Hepatocyte (in vitro differentiated cells): ENCODE measurements around the gene ELL2. TPM values are rescaled to one million over a fixed set of nuclear protein-coding genes. Genes with fewer than 3 reads are reported as not detected.

ENCODE experiments used
- DNase-seq: peaks from one replicate; pipeline ENCODE4 v3.0.0-alpha.2; 2016; ENCODE audit warnings: low spot score
- H2AFZ ChIP-seq: fragments of 200-600 bp; sonication (generic); 2 replicates; pipeline ENCODE4 v1.6.0; 2016; ENCODE audit warnings: antibody characterized with exemption, mild to moderate bottlenecking
- H3K27ac ChIP-seq: fragments of 200-600 bp; sonication (generic); 2 replicates; pipeline ENCODE4 v1.5.1; 2016; ENCODE audit warnings: mild to moderate bottlenecking
- H3K27me3 ChIP-seq: fragments of 200-600 bp; sonication (generic); 2 replicates; pipeline ENCODE4 v1.6.1; 2016
- H3K36me3 ChIP-seq: fragments of 200-600 bp; sonication (generic); replicated peaks from 2 replicates; pipeline ENCODE4 v1.5.1; 2016; ENCODE audit warnings: low read depth; ENCODE audit not compliant: insufficient read depth
- H3K4me1 ChIP-seq: fragments of 200-600 bp; sonication (generic); 2 replicates; pipeline ENCODE4 v1.5.1; 2016; ENCODE audit warnings: mild to moderate bottlenecking, moderate library complexity; ENCODE audit not compliant: insufficient read depth
- H3K4me2 ChIP-seq: fragments of 200-600 bp; sonication (generic); 2 replicates; pipeline ENCODE4 v1.6.0; 2016
- H3K4me3 ChIP-seq: fragments of 200-600 bp; sonication (generic); 2 replicates; pipeline ENCODE4 v1.5.1; 2016; ENCODE audit warnings: mild to moderate bottlenecking
- H3K79me2 ChIP-seq: fragments of 200-600 bp; sonication (generic); 2 replicates; pipeline ENCODE4 v1.6.0; 2017; ENCODE audit warnings: mild to moderate bottlenecking
- H3K9me2 ChIP-seq: fragments of 200-600 bp; sonication (generic); replicated peaks from 2 replicates; pipeline ENCODE4 v1.6.0; 2017; ENCODE audit warnings: mild to moderate bottlenecking; ENCODE audit not compliant: insufficient read depth
- H3K9me3 ChIP-seq: fragments of 200-600 bp; sonication (generic); 2 replicates; pipeline ENCODE4 v1.5.1; 2016; ENCODE audit warnings: low read depth, mild to moderate bottlenecking
- H4K20me1 ChIP-seq: fragments of 200-600 bp; sonication (generic); 2 replicates; pipeline ENCODE4 v1.6.0; 2016; ENCODE audit warnings: mild to moderate bottlenecking; ENCODE audit not compliant: insufficient read depth, poor library complexity, severe bottlenecking
- CTCF ChIP-seq: fragments of 200-600 bp; sonication (generic); IDR thresholded peaks from 2 replicates; pipeline ENCODE4 v1.5.1; 2016; ENCODE audit warnings: antibody characterized with exemption, mild to moderate bottlenecking; ENCODE audit not compliant: poor library complexity
- EZH2 ChIP-seq: fragments of 200-600 bp; sonication (generic); IDR thresholded peaks from 2 replicates; pipeline ENCODE4 v1.6.1; 2016; ENCODE audit warnings: antibody characterized with exemption, mild to moderate bottlenecking, borderline replicate concordance
- EZH2phosphoT487 ChIP-seq: fragments of 200-600 bp; sonication (generic); IDR thresholded peaks from one replicate; pipeline ENCODE4 v1.6.1; 2018; ENCODE audit warnings: antibody characterized with exemption, mild to moderate bottlenecking, low read depth, moderate library complexity; ENCODE audit not compliant: unreplicated experiment, severe bottlenecking
- WGBS: methylation state at CpG from one replicate; pipeline ENCODE4 v1.1.6; 2016; ENCODE audit warnings: low lambda C conversion rate; ENCODE audit errors: missing lambda C conversion rate; 5-methylcytosine and 5-hydroxymethylcytosine counted together
- polyA plus RNA-seq: library from polyadenylated mRNA; unstranded; fragments of >200 nt; fragmentation: Nextera tagmentation; extraction: Ambion mirVana; gene quantifications from 2 replicates; pipeline ENCODE4 v1.2.1, GENCODE V29; 2016
- total RNA-seq: library from RNA; depleted of rRNA; stranded (reverse); fragments of >200 nt; gene quantifications from 2 replicates; pipeline ENCODE4 v1.2.3, GENCODE V29; 2014

Gene ELL2
- total and polyA plus RNA-seq, 2 experiments from 2014 or later, result 34.6 to 56.0 TPM

GRCh38 chr5:96007051-96007450 lies 45.4 kb upstream of the ELL2 start:
- 83% methylated on average over 1 of the region's 1 CpG for WGBS
- Histone ChIP-seq H3K4me3 (no peak overlapping the region), H4K20me1 (no peaks in the 10 kb centered on the region), H3K27ac (no peak overlapping the region), H3K4me2 (no peak overlapping the region), H3K9me2 (no peaks in the 10 kb centered on the region), H3K9me3 (no peaks in the 10 kb centered on the region), H3K4me1 (no peaks in the 10 kb centered on the region), H3K36me3 (no peaks in the 10 kb centered on the region), H3K79me2 (no peaks in the 10 kb centered on the region), H2AFZ (no peak overlapping the region), H3K27me3 (no peaks in the 10 kb centered on the region)
- no peak for DNase-seq
- TF ChIP-seq EZH2 (no peak), EZH2phosphoT487 (no peak), CTCF (no peak)

GRCh38 chr5:96006291-96006690 lies 44.6 kb upstream of the ELL2 start:
- TF ChIP-seq CTCF (no peak), EZH2 (no peak), EZH2phosphoT487 (no peak)
- H3K79me2 ChIP-seq, result no peaks in the 10 kb centered on the region
- 89% methylated on average over 3 of the region's 3 CpGs for WGBS
- H3K9me2 ChIP-seq, result no peaks in the 10 kb centered on the region
- no peaks in the 10 kb centered on the region for H3K36me3 ChIP-seq
- no peaks in the 10 kb centered on the region for H3K9me3 ChIP-seq
- H4K20me1 ChIP-seq, result no peaks in the 10 kb centered on the region
- no peak overlapping the region for H3K27ac ChIP-seq
- H3K27me3 ChIP-seq, result no peaks in the 10 kb centered on the region
- no peak for DNase-seq
- H3K4me2 ChIP-seq, result no peak overlapping the region
- H3K4me1 ChIP-seq, result no peaks in the 10 kb centered on the region
- no peak overlapping the region for H2AFZ ChIP-seq
- no peak overlapping the region for H3K4me3 ChIP-seq

GRCh38 chr5:96004754-96005153 lies 43.1 kb upstream of the ELL2 start:
- Histone ChIP-seq H3K4me1 (no peaks in the 10 kb centered on the region), H2AFZ (no peak overlapping the region), H3K4me2 (no peak overlapping the region), H3K27ac (no peak overlapping the region), H3K79me2 (no peaks in the 10 kb centered on the region), H3K27me3 (no peaks in the 10 kb centered on the region), H3K4me3 (no peak overlapping the region), H4K20me1 (no peaks in the 10 kb centered on the region), H3K9me3 (no peaks in the 10 kb centered on the region), H3K36me3 (no peaks in the 10 kb centered on the region), H3K9me2 (no peaks in the 10 kb centered on the region)
- WGBS, result 91% methylated on average over 1 of the region's 1 CpG
- no peak for TF ChIP-seq EZH2
- no peak for TF ChIP-seq CTCF
- no peak for TF ChIP-seq EZH2phosphoT487
- no peak for DNase-seq

GRCh38 chr5:96004087-96004486 lies 42.4 kb upstream of the ELL2 start:
- Histone ChIP-seq H3K79me2 (no peaks in the 10 kb centered on the region), H3K27me3 (no peaks in the 10 kb centered on the region), H3K9me3 (no peaks in the 10 kb centered on the region), H3K4me2 (no peak overlapping the region), H4K20me1 (no peaks in the 10 kb centered on the region), H2AFZ (no peak overlapping the region), H3K9me2 (no peaks in the 10 kb centered on the region), H3K27ac (no peak overlapping the region), H3K4me3 (no peak overlapping the region), H3K4me1 (no peaks in the 10 kb centered on the region), H3K36me3 (no peaks in the 10 kb centered on the region)
- DNase-seq, result no peak
- TF ChIP-seq EZH2phosphoT487 (no peak), CTCF (no peak), EZH2 (no peak)
